ENCODE data around the gene ZNF439. TPM values are rescaled to one million over a fixed set of nuclear protein-coding genes. Genes with fewer than 3 reads are reported as not detected.
A peak's percentile ranks its signal among the peaks of the same experiment; 100 is the strongest.
"Not testable (repeated sequence)": the region's sequence is repeated elsewhere in the genome, so short reads cannot be mapped to it uniquely, and the experiment has no call there.

Gene ZNF439
- total RNA-seq, 1 experiment from 2014 or later: 3.3 TPM

GRCh38 chr19:11879687-11880266 lies 31.3 kb downstream of the ZNF439 start:
- not testable (repeated sequence) for H2BK5ac ChIP-seq (ENCODE audit: insufficient read length, low read length); H4K20me1 ChIP-seq (ENCODE audit: control insufficient read depth, insufficient read depth, insufficient read length); H3K4me2 ChIP-seq (ENCODE audit: insufficient read depth, insufficient read length, low read length); H3K9me3 ChIP-seq (ENCODE audit: control insufficient read depth, low read depth, low read length); H3K23me2 ChIP-seq (ENCODE audit: insufficient read length, low read depth, low read length, poor library complexity, severe bottlenecking); H3K79me1 ChIP-seq (ENCODE audit: insufficient read depth, low read depth, low read length, poor library complexity, severe bottlenecking); H2BK15ac ChIP-seq (ENCODE audit: low read depth, low read length); H4K5ac ChIP-seq (ENCODE audit: insufficient read length, low read depth, low read length); H3K4me3 Mint-ChIP-seq; H3K9ac ChIP-seq (ENCODE audit: extremely low read depth, insufficient read length, low read length); H2AFZ ChIP-seq (ENCODE audit: low read length); H2AK5ac ChIP-seq (ENCODE audit: insufficient read length, low read length); H3K56ac ChIP-seq (ENCODE audit: insufficient read length, low read depth, low read length); H2BK20ac ChIP-seq (ENCODE audit: low read depth, low read length, poor library complexity, severe bottlenecking); H4K91ac ChIP-seq (ENCODE audit: insufficient read length, low read depth, low read length); H3K4ac ChIP-seq (ENCODE audit: low read depth, low read length); H3K18ac ChIP-seq (ENCODE audit: insufficient read length, low read depth, low read length); H2BK12ac ChIP-seq (ENCODE audit: insufficient read length, low read depth, low read length); H3T11ph ChIP-seq (ENCODE audit: low read length); H3K36me3 Mint-ChIP-seq (ENCODE audit: insufficient read depth in 1 of 3, low read depth in 3 of 3); H3K4me1 Mint-ChIP-seq; H3K23ac ChIP-seq (ENCODE audit: insufficient read length, low read depth, low read length); H3K79me2 ChIP-seq (ENCODE audit: insufficient read depth, low read length); H3K4me1 ChIP-seq (ENCODE audit: insufficient read depth, low read length); H2BK120ac ChIP-seq (ENCODE audit: low read depth, low read length, poor library complexity, severe bottlenecking); H3K27ac ChIP-seq (ENCODE audit: insufficient read length, low read depth, low read length); H4K8ac ChIP-seq (replicated peaks; ENCODE audit: insufficient read length, low read depth, low read length); H3K27me3 ChIP-seq (ENCODE audit: insufficient read depth, low read length); H3K14ac ChIP-seq (ENCODE audit: insufficient read depth, low read length)
- Mint-ChIP-seq H3K27me3 (ENCODE audit: low read depth) (peaks cover 18% of the 10 kb centered on the region), H3K27ac (peak overlapping the region in 1 of 3 experiments; percentile 49; a peak in 1 of 7 replicates), H3K9me3 (peaks cover 11 to 37% of the 10 kb centered on the region in 2 experiments)
- peak; percentile 64 for TF ChIP-seq CTCF (conservative IDR thresholded peaks at IDR 0.05)
- no CpG with 5 or more reads among the region's 16 CpGs for WGBS (ENCODE audit: extremely low coverage, insufficient read length, low lambda C conversion rate)
- DNase-seq: peak; percentile 69
